MM.1S (cell line): Measurements from ENCODE around the gene GIPC2.

Experiments used
- EZH2 ChIP-seq: fragments of 300-600 bp; sonication (generic); optimal IDR thresholded peaks from 2 replicates; pipeline ENCODE3; 2017; ENCODE audit warnings: low read depth, mild to moderate bottlenecking, antibody characterized with exemption, low read length, mixed read lengths
- TF ChIP-seq, protein P1 (sequence below): fragments of 300-600 bp; sonication (generic); IDR thresholded peaks from 2 replicates; pipeline ENCODE4 v1.5.1; 2016; ENCODE audit warnings: antibody characterized with exemption, low read length, mixed read lengths

DNA sequence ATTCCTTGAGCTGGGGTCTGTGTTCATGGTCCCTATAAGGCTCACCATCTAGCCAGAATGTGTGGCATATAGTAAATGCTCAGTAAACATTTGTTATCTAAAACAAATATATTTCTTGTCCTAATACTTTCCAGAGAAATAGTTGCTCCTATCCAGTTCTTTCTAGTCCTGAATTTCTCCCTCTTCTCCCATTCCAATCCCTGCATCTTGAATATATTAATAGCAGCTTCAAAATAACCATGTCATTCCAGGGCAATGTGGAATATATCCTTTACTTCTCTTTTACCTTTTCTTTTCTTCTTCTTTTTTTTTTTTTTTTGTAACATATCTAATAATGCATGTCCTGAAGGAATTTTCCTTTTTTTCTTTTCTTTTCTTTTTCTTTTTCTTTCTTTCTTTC, 30.6 kb upstream of the GIPC2 start:
- TF ChIP-seq, protein P1, sequence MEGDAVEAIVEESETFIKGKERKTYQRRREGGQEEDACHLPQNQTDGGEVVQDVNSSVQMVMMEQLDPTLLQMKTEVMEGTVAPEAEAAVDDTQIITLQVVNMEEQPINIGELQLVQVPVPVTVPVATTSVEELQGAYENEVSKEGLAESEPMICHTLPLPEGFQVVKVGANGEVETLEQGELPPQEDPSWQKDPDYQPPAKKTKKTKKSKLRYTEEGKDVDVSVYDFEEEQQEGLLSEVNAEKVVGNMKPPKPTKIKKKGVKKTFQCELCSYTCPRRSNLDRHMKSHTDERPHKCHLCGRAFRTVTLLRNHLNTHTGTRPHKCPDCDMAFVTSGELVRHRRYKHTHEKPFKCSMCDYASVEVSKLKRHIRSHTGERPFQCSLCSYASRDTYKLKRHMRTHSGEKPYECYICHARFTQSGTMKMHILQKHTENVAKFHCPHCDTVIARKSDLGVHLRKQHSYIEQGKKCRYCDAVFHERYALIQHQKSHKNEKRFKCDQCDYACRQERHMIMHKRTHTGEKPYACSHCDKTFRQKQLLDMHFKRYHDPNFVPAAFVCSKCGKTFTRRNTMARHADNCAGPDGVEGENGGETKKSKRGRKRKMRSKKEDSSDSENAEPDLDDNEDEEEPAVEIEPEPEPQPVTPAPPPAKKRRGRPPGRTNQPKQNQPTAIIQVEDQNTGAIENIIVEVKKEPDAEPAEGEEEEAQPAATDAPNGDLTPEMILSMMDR = no peak
- TF ChIP-seq EZH2 = no peak
